Transverse colon (tissue), 4 donors: ENCODE measurements around the gene NBPF6.
"Not testable (repeated sequence)": the region's sequence is repeated elsewhere in the genome, so short reads cannot be mapped to it uniquely, and the experiment has no call there.

ENCODE experiments used
- CTCF ChIP-seq, 5 experiments: fragments of 200-600 bp in 3 of 5; fragments of 450-650 bp in 2 of 5; sonication (generic) in 3 of 5; IDR thresholded peaks; 1 replicate in 2 of 5; 2 replicates in 3 of 5; pipeline ENCODE4 v1.5.1; 2016 to 2017; ENCODE audit warnings: antibody characterized with exemption in 5 of 5, inconsistent platforms in 3 of 5, mild to moderate bottlenecking in 2 of 5, moderate library complexity in 1 of 5
- EP300 ChIP-seq: sonication (generic); formaldehyde crosslinking; IDR thresholded peaks from one replicate; pipeline ENCODE4 v1.6.1; 2017; ENCODE audit warnings: antibody characterized with exemption, low read depth
- POLR2A ChIP-seq: fragments of 450-650 bp; IDR thresholded peaks from one replicate; pipeline ENCODE4 v1.6.1; 2016; ENCODE audit warnings: antibody characterized with exemption, mild to moderate bottlenecking, moderate library complexity
- POLR2AphosphoS5 ChIP-seq, 3 donors: sonication (generic); formaldehyde crosslinking; IDR thresholded peaks; one replicate each; pipeline ENCODE4 v1.6.1; 2016; ENCODE audit warnings: antibody characterized with exemption in 3 of 3

GRCh38 chr1:108421061-108421916, 28.9 kb upstream of the NBPF6 start:
- TF ChIP-seq CTCF (IDR thresholded peaks at IDR 0.05); POLR2AphosphoS5 (IDR thresholded peaks at IDR 0.05); POLR2A; EP300: not testable (repeated sequence)
